ENCODE measurements around the gene ETHE1.

ETHE1 gene

GRCh38 chr19:43478323-43478722 lies 48.7 kb downstream of the ETHE1 start:
- H3K27me3 ChIP-seq (ENCODE audit: control insufficient read depth, insufficient read depth, low read length), result no peaks in the 10 kb centered on the region
- no peaks in the 10 kb centered on the region for H3K36me3 ChIP-seq (ENCODE audit: control insufficient read depth, insufficient read depth, low read length)
- no peak overlapping the region for H3K27ac ChIP-seq (ENCODE audit: low read length)
- no peaks in the 10 kb centered on the region for H3K9me3 ChIP-seq (ENCODE audit: control insufficient read depth, insufficient read depth, low read length)
- DNase-seq (ENCODE audit: low read depth, low spot score), result no peak
- no peaks in the 10 kb centered on the region for H3K4me1 ChIP-seq (ENCODE audit: control insufficient read depth, insufficient read depth, low read length)
- WGBS (ENCODE audit: insufficient coverage, insufficient read length), result no CpG with 5 or more reads among the region's 3 CpGs
- H3K4me3 ChIP-seq (ENCODE audit: low read length), result no peak overlapping the region

GRCh38 chr19:43476606-43477005 lies 50.4 kb downstream of the ETHE1 start:
- no peak overlapping the region for H3K27ac ChIP-seq (ENCODE audit: low read length)
- H3K4me1 ChIP-seq (ENCODE audit: control insufficient read depth, insufficient read depth, low read length), result no peaks in the 10 kb centered on the region
- H3K9me3 ChIP-seq (ENCODE audit: control insufficient read depth, insufficient read depth, low read length), result no peaks in the 10 kb centered on the region
- no peak for DNase-seq (ENCODE audit: low read depth, low spot score)
- H3K27me3 ChIP-seq (ENCODE audit: control insufficient read depth, insufficient read depth, low read length), result no peaks in the 10 kb centered on the region
- H3K36me3 ChIP-seq (ENCODE audit: control insufficient read depth, insufficient read depth, low read length), result no peaks in the 10 kb centered on the region
- H3K4me3 ChIP-seq (ENCODE audit: low read length), result no peak overlapping the region

GRCh38 chr19:43474986-43475705 lies 51.9 kb downstream of the ETHE1 start:
- Histone ChIP-seq H3K4me1 (ENCODE audit: control insufficient read depth, insufficient read depth, low read length) (no peaks in the 10 kb centered on the region), H3K9me3 (ENCODE audit: control insufficient read depth, insufficient read depth, low read length) (no peaks in the 10 kb centered on the region), H3K27ac (ENCODE audit: low read length) (no peak overlapping the region), H3K27me3 (ENCODE audit: control insufficient read depth, insufficient read depth, low read length) (no peaks in the 10 kb centered on the region), H3K36me3 (ENCODE audit: control insufficient read depth, insufficient read depth, low read length) (no peaks in the 10 kb centered on the region), H3K4me3 (ENCODE audit: low read length) (peak overlapping the region; percentile 26; the same call in 1 of the 2 replicates)
- WGBS (ENCODE audit: insufficient coverage, insufficient read length), result no CpG with 5 or more reads among the region's 46 CpGs
- peak; percentile 85 for DNase-seq (ENCODE audit: low read depth, low spot score)

- Histone ChIP-seq H3K27ac (ENCODE audit: low read length) (no peak overlapping the region), H3K9me3 (ENCODE audit: control insufficient read depth, insufficient read depth, low read length) (no peaks in the 10 kb centered on the region), H3K4me1 (ENCODE audit: control insufficient read depth, insufficient read depth, low read length) (no peaks in the 10 kb centered on the region), H3K27me3 (ENCODE audit: control insufficient read depth, insufficient read depth, low read length) (no peaks in the 10 kb centered on the region), H3K4me3 (ENCODE audit: low read length) (no peak overlapping the region), H3K36me3 (ENCODE audit: control insufficient read depth, insufficient read depth, low read length) (no peaks in the 10 kb centered on the region)
- DNase-seq (ENCODE audit: low read depth, low spot score), result no peak
- no CpG with 5 or more reads among the region's 4 CpGs for WGBS (ENCODE audit: insufficient coverage, insufficient read length)
Observed at GRCh38 chr19:43474487-43474886, 52.5 kb downstream of the ETHE1 start.

GRCh38 chr19:43471091-43471490 lies 55.9 kb downstream of the ETHE1 start:
- Histone ChIP-seq H3K4me1 (ENCODE audit: control insufficient read depth, insufficient read depth, low read length) (no peaks in the 10 kb centered on the region), H3K9me3 (ENCODE audit: control insufficient read depth, insufficient read depth, low read length) (no peaks in the 10 kb centered on the region), H3K4me3 (ENCODE audit: low read length) (no peak overlapping the region), H3K27me3 (ENCODE audit: control insufficient read depth, insufficient read depth, low read length) (no peaks in the 10 kb centered on the region), H3K36me3 (ENCODE audit: control insufficient read depth, insufficient read depth, low read length) (no peaks in the 10 kb centered on the region), H3K27ac (ENCODE audit: low read length) (no peak overlapping the region)
- WGBS (ENCODE audit: insufficient coverage, insufficient read length), result no CpG with 5 or more reads among the region's 5 CpGs
- DNase-seq (ENCODE audit: low read depth, low spot score), result no peak

GRCh38 chr19:43470288-43470687 lies 56.7 kb downstream of the ETHE1 start:
- no CpG with 5 or more reads among the region's 10 CpGs for WGBS (ENCODE audit: insufficient coverage, insufficient read length)
- Histone ChIP-seq H3K36me3 (ENCODE audit: control insufficient read depth, insufficient read depth, low read length) (no peaks in the 10 kb centered on the region), H3K4me1 (ENCODE audit: control insufficient read depth, insufficient read depth, low read length) (no peaks in the 10 kb centered on the region), H3K27ac (ENCODE audit: low read length) (no peak overlapping the region), H3K4me3 (ENCODE audit: low read length) (no peak overlapping the region), H3K27me3 (ENCODE audit: control insufficient read depth, insufficient read depth, low read length) (no peaks in the 10 kb centered on the region; the same call in 1 of the 2 replicates), H3K9me3 (ENCODE audit: control insufficient read depth, insufficient read depth, low read length) (no peaks in the 10 kb centered on the region)
- no peak for DNase-seq (ENCODE audit: low read depth, low spot score)

- WGBS (ENCODE audit: insufficient coverage, insufficient read length), result no CpG with 5 or more reads among the region's 1 CpG
- Histone ChIP-seq H3K9me3 (ENCODE audit: control insufficient read depth, insufficient read depth, low read length) (no peaks in the 10 kb centered on the region), H3K36me3 (ENCODE audit: control insufficient read depth, insufficient read depth, low read length) (no peaks in the 10 kb centered on the region), H3K4me1 (ENCODE audit: control insufficient read depth, insufficient read depth, low read length) (0 out of 2 replicates have a peak, but pooled peaks cover 2% of the 10 kb centered on the region), H3K27me3 (ENCODE audit: control insufficient read depth, insufficient read depth, low read length) (no peaks in the 10 kb centered on the region; the same call in 1 of the 2 replicates), H3K4me3 (ENCODE audit: low read length) (no peak overlapping the region), H3K27ac (ENCODE audit: low read length) (no peak overlapping the region)
- DNase-seq (ENCODE audit: low read depth, low spot score), result no peak
Observed at GRCh38 chr19:43469160-43469480, 57.9 kb downstream of the ETHE1 start.

GRCh38 chr19:43468354-43469159 lies 58.4 kb downstream of the ETHE1 start:
- Histone ChIP-seq H3K9me3 (ENCODE audit: control insufficient read depth, insufficient read depth, low read length) (no peaks in the 10 kb centered on the region), H3K27me3 (ENCODE audit: control insufficient read depth, insufficient read depth, low read length) (no peaks in the 10 kb centered on the region; the same call in 1 of the 2 replicates), H3K4me1 (ENCODE audit: control insufficient read depth, insufficient read depth, low read length) (0 out of 2 replicates have a peak, but pooled peaks cover 2% of the 10 kb centered on the region), H3K4me3 (ENCODE audit: low read length) (no peak overlapping the region), H3K36me3 (ENCODE audit: control insufficient read depth, insufficient read depth, low read length) (no peaks in the 10 kb centered on the region), H3K27ac (ENCODE audit: low read length) (no peak overlapping the region)
- no CpG with 5 or more reads among the region's 4 CpGs for WGBS (ENCODE audit: insufficient coverage, insufficient read length)
- no peak for DNase-seq (ENCODE audit: low read depth, low spot score)

GRCh38 chr19:43467730-43468129 lies 59.3 kb downstream of the ETHE1 start:
- Histone ChIP-seq H3K27me3 (ENCODE audit: control insufficient read depth, insufficient read depth, low read length) (no peaks in the 10 kb centered on the region; the same call in 1 of the 2 replicates), H3K4me1 (ENCODE audit: control insufficient read depth, insufficient read depth, low read length) (0 out of 2 replicates have a peak, but pooled peaks cover 2% of the 10 kb centered on the region), H3K9me3 (ENCODE audit: control insufficient read depth, insufficient read depth, low read length) (no peaks in the 10 kb centered on the region), H3K27ac (ENCODE audit: low read length) (no peak overlapping the region), H3K36me3 (ENCODE audit: control insufficient read depth, insufficient read depth, low read length) (no peaks in the 10 kb centered on the region), H3K4me3 (ENCODE audit: low read length) (no peak overlapping the region)
- no CpG with 5 or more reads among the region's 4 CpGs for WGBS (ENCODE audit: insufficient coverage, insufficient read length)
- no peak for DNase-seq (ENCODE audit: low read depth, low spot score)

GRCh38 chr19:43467276-43467675 lies 59.7 kb downstream of the ETHE1 start:
- DNase-seq (ENCODE audit: low read depth, low spot score), result no peak
- H3K27ac ChIP-seq (ENCODE audit: low read length), result no peak overlapping the region
- H3K4me3 ChIP-seq (ENCODE audit: low read length), result no peak overlapping the region
- 0 out of 2 replicates have a peak, but pooled peaks cover 2% of the 10 kb centered on the region for H3K4me1 ChIP-seq (ENCODE audit: control insufficient read depth, insufficient read depth, low read length)
- H3K27me3 ChIP-seq (ENCODE audit: control insufficient read depth, insufficient read depth, low read length), result no peaks in the 10 kb centered on the region; the same call in 1 of the 2 replicates
- no peaks in the 10 kb centered on the region for H3K9me3 ChIP-seq (ENCODE audit: control insufficient read depth, insufficient read depth, low read length)
- no CpG with 5 or more reads among the region's 6 CpGs for WGBS (ENCODE audit: insufficient coverage, insufficient read length)
- H3K36me3 ChIP-seq (ENCODE audit: control insufficient read depth, insufficient read depth, low read length), result no peaks in the 10 kb centered on the region

Measured in iPS DF 6.9 (cell line).